Skin epidermis (tissue), 12 donors: ENCODE results near the gene NUDT14.

Experiments
- H3K27ac ChIP-seq, 21 experiments: fragments of 200-600 bp; sonication (generic) in 11 of 21; one replicate each; pipeline ENCODE4 v1.5.0; 2020; ENCODE audit warnings: mild to moderate bottlenecking in 3 of 21, inconsistent platforms in 2 of 21, moderate library complexity in 2 of 21
- H3K4me3 ChIP-seq, 7 experiments: fragments of 200-600 bp; sonication (generic) in 2 of 7; one replicate each; pipeline ENCODE4 v1.5.0; 2020; ENCODE audit warnings: inconsistent platforms in 2 of 7, mild to moderate bottlenecking in 2 of 7, moderate library complexity in 1 of 7

The NUDT14 gene

DNA sequence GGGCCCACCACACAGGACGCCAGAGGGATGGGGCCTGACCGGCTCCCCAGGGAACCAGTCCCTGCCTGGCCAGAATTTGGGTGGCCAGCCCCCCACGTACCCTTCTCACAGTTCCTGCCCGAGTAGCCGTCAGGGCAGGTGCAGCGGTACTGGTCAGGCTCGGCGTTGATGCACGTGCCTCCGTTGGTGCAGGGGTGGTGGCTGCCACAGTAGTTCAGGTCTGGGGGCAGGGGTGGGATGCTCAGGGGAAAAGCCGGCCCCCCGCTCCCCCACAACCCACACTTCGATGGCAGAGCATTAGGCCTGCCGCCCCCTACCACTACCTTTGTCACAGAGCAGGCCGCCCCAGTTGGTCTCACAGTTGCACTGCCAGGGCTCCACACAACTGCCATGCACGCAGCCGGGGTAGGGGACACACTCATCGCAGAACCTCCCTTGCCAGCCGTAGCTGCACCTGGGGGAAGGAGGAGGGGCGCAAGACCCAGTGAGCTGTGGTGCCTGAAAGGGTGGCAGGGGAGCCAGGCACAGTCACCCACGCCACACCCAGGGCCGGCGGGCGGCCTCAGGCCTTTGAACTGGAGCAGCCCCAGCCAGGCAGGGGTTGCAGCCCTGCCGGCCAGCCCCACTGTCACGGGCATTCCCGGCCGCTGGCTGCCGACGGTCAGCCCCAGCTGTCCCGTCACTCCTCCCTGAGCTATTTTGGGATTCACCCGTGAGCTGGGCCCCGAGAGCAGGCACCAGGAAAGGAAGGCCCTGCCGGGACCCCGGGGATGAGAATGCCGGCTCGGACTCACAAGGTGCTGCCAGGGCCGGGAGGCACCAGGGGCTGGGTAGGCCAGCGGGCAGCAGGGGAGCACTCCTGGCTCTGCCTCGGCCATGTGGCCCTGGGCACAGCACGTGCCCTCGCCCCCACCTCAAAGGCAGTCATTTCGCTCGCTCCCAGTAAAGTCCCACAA, 29.0 kb downstream of the NUDT14 start:
- peak overlapping the region in 3 of 21 experiments; percentile 12 to 55 (median 25) for H3K27ac ChIP-seq
- H3K4me3 ChIP-seq, result no peak overlapping the region

DNA sequence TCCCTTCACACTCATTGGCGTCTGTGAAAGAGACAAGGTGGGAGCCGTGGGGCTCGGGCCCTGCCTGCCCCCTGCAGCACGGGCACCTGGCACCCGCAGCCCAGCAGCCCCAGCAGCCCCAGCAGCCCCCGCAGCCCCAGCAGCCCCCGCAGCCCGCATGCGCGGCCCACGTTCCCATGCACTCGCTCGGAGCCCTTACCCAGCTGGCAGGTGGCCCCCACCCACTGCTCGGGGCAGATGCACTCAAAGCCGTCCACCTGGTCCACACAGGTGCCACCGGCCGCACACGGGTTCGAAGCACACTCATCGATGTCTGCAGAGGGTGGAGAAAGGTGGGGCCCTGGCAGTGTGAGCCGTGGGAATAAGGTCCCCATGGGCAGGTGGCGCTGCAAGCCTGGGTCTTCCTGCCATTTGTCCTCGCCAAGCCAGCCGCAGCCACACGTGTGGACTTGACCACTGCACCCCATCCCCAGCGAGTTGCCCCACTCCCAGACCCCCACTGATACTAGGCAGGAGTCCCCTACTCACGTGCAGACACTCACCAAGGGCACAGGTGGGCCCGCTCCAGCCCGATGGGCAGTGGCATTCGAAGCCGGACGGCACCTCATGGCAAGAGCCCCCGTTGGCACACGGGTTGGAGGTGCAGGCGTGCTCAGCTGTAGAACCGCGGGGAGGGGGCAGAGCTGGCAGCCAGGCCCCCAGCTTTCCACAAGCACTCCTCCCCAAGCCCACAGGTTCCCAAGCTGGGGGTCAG, 29.9 kb downstream of the NUDT14 start:
- no peak overlapping the region for H3K27ac ChIP-seq
- H3K4me3 ChIP-seq, result no peak overlapping the region

DNA sequence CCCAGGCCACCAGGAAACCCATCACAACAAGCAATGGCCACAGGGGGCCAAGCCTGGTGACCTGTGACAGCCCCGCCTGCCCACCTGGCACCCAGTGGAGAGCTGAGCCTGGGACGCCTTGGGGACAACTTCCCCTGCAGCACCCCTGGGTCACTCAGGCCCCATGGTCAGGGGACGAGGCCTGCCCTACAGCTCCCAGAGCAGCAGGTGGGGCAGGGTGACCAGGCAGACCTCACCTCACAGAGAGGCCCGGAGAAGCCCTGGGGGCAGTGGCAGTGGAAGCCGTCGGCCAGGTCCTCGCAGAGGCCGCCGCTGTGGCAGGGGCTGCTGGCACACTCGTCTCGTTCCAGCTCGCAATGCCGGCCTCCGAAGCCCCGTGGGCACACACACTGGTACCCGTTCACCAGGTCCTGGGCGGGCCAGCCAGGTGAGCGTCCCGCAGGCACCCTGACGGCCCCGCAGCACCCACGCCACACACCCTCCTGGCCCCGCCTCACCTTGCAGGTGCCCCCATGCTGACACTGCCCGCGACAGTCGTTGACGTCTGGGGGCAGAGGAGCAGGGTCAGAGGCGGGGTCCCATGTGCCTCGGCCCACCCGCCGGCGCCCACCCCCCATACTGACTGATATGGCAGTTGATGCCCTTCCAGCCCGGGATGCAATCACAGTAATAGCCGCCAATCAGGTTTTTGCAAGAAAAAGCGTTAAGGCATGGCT, 30.6 kb downstream of the NUDT14 start:
- no peak overlapping the region for H3K27ac ChIP-seq
- no peak overlapping the region for H3K4me3 ChIP-seq

DNA sequence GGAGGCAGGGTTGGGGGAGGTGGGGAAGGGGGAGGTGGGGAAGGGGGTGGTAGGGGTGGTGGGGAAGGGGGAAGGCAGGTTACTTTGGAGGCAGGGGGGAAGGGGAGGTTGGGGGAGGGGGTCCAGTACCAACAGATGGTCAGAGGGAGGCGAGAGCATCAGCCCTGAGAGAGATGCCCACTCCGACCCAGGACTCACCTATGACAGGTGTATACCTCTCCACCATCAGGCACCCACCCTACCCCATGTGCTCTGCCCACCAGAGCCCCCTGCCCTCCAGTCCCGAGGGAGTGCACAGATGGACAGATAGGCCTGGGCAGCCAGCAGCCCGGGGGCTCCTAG, 31.1 kb downstream of the NUDT14 start:
- Histone ChIP-seq H3K4me3 (no peak overlapping the region), H3K27ac (no peak overlapping the region)

DNA sequence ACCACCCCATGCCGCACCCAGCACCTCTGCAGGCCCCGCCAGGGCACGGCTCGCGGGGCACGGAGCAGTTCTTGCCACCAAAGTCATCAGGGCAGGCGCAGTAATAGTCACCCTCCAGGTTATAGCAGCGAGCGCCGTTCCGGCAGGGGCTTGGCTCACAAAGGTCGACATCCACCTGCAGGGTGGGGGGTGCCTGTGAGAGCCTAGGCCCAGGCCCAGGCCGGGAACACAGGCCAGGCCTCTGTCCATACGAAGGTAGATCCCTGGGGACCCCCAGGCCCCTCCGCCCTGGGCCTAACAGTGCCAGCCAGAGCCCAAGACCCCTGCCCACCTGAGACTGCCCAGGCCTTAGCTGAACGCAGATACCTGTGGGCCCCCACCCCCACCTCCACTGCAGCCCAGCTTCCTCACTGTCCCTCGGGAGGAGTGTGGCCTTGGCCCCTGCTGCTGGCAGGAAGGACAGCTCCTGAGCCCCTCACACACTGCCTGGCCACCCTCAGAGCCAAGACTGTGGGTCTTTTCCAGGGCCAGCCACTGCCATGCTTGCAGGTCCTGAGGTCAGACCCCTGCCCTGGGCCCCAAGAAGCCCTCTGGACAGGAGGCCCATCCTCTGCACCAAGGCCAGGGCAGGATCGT, 31.8 kb downstream of the NUDT14 start:
- Histone ChIP-seq H3K27ac (no peak overlapping the region), H3K4me3 (no peak overlapping the region)

DNA sequence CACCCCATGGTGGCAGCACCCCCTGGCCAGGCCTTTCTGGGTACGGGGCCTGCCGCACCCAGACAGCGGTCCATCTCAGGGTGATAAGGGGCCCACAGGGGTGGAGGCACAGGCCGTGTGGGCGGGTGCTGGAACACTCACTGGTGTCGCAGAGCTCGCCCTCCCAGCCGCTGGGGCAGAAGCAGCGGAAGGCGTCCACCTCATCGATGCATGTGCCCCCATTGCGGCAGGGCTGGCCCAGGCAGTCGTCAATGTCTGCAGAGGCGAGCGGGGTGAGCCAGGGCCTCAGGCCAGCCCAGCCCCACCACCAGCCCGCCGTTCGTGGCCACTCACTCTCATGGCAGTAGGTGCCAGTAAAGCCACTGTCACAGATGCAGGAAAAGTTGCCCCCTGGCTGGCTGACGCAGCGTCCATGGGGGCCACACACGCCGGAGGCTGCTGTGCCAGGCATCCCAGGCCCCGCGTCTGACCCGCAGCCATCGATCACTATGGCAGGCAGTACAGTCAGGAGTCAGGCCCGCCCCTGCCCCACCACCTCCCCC, 32.4 kb downstream of the NUDT14 start:
- H3K27ac ChIP-seq, result no peak overlapping the region

DNA sequence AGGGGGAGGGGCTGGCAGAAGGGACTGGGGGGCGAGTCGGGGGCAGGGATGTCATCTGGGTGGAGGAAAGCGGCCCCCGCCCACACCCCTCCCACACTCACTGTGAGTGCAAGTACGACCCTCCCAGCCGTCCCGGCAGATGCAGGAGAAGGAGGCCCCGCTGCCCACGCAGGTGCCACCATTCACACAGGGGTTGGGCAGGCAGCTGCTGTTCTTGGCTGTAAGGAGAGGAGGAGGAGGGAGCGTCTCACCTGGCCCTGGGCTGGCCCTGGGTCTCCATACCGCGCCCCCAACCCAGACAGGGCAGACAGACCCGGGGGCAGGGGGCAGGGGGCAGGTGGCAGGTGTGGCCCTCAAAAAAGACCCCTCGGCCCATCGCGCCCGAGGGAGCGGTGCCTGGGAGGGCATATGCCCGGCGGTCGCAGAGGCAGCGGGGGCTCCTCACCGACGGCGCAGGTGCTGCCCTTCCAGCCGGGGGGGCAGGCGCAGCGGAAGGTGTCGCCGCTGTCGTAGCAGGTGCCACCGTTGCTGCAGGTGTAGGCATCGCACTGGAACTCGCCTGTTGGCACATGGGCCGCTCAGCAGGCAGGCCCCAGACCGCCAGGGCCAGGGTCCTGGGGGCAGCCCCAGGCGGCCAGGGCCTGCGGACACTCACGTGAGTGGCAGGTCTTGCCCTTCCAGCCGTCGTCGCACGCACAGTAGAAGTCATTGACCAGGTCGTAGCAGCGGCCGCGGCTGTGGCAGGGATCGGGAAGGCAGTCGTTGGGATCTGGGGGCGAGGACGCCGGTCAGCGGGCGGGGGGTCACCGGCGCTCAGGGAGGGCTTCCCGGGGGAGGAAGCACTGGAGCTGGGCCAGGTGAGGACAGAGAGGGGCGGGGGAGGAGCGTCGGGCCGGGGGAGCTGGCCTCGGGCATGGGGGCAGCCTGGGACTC, 33.2 kb downstream of the NUDT14 start:
- no peak overlapping the region for H3K27ac ChIP-seq
- H3K4me3 ChIP-seq, result no peak overlapping the region

More for the DNA sequence above, 32.4 kb downstream of the NUDT14 start:
- H3K4me3 ChIP-seq, result no peak overlapping the region

DNA sequence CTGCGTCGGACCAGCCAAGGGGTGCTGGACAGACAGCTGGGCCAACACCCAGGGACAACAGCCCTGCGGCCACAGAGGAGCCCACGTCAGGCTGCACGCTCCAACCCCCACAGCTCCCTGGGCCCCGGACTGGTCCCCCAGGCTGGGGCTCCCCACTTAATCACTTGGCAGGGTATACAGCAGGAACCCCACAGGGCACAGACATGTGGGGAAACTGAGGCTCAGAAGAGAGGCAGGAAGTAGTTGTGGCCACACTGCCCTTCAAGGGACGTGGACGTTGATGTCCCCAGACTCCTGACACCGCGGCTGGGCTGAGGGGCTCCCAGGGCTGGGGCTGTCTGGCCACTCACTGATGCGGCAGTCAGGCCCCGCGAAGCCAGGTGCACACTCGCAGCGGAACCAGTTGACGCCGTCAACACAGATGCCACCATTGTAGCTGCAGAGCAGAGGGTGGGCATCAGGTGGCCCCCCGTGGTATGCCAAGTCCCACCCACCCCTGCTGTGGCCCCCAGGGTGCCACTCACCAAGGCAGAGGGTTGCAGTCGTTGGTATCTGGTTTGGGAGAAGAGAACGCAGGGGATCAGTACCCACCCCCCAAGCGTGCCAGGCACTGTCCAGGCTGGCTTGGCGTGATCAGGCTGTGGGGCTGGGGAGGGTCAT, 34.0 kb downstream of the NUDT14 start:
- no peak overlapping the region for H3K27ac ChIP-seq
- no peak overlapping the region for H3K4me3 ChIP-seq

DNA sequence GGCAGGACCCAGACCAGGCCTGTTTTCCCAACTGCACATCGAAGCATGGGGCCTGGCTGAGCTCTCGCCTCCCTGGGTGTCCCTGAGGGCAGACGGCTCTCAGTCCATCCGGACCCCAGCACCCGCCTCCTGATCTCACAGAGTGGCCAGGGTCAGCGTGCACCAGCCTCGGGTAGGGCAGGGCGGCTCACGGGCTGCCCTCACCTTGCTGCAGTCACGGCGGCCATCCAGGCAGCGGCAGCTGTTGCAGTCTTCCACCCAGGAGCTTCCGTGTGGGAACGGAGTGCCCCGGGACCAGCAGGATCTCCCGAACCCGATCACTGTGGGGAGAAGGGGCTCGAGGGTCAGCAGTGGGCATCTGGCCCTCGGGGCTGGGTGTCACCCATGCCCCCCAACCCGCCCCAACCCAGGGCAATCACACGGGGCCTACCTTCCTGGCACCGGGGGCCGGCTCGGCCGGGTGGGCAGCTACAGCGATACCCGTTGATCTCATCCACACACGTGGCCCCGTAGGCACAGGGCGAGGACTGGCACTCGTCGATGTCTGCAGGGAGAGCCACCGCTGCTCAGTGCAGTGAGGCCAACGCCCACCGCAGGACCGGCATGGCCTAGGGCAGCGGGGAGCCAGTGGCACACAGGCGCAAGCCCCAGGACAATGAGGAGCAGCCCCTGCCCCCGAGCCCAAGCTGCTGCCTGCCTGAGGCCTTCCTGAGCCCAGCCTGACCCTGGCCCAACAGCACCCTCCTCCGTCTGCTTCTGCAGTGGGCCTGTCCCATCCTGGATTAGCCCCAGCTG, 34.7 kb downstream of the NUDT14 start:
- H3K27ac ChIP-seq, result no peak overlapping the region
- H3K4me3 ChIP-seq, result no peak overlapping the region

DNA sequence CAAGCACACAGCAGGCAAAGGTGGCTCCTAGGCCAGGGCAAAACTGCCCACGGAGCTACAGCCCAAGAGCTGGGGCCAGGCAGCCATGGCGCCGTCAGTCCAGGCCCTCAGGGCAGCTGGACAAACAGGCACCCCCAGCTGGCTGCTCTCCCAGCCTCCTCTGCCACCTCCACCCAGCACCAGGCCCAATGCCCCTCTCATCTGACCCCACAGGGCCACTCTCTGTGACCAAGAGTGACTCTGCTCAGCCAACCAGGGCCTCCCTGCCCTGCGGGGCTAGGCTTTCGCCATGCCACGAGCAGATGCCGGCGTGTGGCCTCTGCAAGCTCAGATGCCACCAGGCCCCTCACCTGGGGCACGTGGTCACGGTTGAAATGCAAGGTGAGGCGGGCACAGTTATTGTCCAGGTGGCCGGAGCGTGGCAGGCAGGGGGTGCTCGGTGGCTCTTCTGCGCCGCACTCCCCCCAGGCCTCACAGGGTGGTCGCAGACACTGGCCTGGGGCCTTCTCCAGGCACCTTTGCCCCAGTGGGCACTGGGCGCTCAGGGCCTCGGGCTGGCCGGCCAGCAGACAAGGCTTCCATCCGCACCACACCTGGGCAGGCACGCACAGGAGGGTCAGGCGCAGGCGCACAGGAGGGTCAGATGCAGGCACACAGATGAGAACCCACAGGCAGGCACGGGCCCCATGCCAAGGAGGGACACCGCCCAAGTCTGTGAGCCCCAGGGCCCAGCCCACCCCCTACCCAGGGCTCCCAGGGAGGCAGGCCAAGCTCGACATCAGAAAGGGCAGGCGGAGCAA, 35.5 kb downstream of the NUDT14 start:
- Histone ChIP-seq H3K4me3 (no peak overlapping the region), H3K27ac (no peak overlapping the region)

DNA sequence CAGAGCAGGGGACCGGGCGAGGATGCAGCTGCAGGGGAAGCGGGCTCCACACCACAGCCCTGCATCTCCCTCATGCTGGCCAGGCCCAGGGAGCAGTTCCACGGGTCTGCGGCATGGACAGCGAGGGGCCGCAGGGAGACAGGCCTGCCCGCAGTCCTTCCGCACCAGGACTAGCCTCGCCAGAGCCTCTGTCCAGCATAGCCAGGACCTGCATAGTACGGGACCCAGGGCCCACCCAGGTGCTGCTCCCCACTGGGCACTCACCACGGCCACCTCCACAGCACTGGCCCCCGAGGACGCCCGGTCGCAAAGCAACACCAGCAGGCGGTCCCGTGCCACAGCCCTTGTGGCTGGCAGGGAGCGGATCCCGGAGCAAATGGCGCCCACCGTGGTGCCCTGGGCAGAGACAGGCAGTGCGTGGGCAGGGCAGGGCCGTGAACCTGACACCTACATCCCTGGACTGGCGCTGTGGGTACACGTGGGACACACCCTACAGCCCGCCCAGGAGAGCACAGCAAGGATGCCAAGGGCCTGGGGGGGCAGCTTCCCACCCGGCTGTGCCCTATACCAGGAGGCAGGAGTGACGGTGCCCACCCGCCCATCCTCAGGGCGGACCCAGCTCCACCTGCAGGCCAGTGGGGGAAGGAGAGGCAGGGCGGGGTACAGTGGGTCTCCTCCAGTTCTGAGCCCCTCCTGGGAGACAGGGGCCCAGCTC, 36.3 kb downstream of the NUDT14 start:
- H3K27ac ChIP-seq, result no peak overlapping the region
- no peak overlapping the region for H3K4me3 ChIP-seq

DNA sequence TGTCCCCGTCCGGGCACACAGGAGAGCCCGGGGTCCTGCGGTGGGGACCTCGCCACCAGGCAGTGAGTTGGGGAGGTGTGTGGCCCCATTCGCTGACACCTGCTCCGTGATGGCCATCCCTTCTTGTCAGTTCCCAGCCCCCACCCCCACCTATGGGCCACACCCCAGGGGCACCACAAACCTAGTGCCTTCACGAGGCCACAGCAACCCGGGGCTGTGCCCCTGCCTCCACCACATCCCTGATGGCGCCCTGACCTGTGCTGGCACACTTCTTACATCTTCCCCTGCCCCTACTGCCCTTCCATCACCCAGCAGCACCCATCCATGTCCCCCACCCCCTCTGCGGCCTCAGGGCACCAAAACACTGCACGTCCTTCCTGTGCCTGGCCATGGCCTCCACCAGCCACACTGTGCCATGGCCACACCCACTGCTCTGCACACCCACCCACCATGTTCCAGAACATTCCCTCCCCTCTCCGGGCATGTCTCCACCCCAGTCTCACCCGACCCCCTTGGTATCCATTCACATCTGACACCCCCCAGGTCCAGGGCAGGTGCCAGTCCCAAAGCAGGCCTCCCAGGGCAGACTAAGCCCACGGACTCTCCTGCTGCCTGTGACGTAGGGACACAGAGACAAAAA, 37.0 kb downstream of the NUDT14 start:
- Histone ChIP-seq H3K27ac (no peak overlapping the region), H3K4me3 (no peak overlapping the region)

DNA sequence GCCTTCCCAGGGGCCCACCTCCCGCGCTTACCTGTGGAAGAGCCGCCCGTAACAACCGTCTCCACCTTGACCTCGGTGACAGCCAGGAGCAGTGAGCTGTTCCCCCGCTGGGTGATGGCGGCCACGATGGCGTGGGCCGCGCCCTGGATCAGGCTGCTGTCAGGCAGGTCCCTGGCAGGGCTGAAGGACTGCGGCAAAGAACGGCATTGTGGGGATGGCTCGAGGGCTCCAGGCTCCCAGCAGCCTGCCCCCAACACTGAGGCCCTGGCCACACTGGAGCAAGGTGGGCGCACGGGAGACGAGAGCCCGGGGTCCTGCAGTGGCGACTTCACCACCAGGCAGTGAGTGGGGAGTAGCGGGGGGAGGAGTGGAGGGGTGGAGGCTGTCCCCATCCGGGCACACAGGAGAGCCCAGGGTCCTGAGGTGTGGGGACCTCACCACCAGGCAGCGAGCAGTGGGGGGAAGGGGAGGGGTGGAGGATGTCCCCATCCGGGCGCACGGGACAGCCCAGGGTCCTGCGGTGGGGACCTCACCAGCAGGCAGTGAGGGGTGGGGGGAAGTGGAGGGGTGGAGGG, 37.6 kb downstream of the NUDT14 start:
- Histone ChIP-seq H3K4me3 (no peak overlapping the region), H3K27ac (no peak overlapping the region)

DNA sequence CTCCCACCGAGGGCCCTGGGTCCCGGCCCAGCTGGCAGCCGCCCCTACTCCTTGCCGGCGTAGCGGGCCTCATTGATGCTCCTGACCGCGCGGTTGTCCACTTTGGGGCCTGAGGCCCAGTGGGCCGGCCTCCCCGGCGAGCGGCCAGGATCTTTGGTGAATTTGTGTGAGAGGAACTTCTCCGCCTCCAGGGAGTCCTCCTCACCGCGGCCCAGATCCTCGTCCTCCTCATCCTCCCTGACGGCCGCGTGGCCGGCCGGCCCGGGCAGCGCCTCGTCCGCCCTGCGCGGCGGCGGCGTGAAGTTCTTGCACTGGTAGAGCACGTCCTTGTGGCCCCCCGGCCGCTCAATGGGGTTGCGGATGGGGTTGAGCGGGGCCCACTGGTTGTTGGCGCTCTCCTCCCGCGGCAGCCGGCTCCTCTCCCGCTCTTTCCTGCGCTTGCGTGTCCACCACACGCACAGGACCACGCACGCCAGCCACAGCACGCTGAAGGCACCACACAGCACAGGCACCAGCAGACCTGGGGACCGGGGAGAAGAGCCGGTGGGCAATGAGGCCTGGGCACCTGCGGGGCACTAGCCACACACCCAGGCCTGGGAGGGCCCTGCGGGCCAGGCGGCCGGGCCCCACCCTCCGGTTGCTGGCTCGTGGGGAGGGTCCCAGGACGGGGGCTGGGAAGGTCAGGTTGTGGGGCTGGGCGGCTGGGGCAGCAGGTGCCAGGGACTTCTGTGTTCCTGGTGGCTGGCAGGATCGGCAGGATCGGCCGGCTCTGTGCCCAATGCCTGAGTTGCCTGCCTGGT, 38.3 kb downstream of the NUDT14 start:
- Histone ChIP-seq H3K27ac (no peak overlapping the region), H3K4me3 (no peak overlapping the region)
